Measurements from ENCODE around the gene CCND3.

Gene CCND3

DNA sequence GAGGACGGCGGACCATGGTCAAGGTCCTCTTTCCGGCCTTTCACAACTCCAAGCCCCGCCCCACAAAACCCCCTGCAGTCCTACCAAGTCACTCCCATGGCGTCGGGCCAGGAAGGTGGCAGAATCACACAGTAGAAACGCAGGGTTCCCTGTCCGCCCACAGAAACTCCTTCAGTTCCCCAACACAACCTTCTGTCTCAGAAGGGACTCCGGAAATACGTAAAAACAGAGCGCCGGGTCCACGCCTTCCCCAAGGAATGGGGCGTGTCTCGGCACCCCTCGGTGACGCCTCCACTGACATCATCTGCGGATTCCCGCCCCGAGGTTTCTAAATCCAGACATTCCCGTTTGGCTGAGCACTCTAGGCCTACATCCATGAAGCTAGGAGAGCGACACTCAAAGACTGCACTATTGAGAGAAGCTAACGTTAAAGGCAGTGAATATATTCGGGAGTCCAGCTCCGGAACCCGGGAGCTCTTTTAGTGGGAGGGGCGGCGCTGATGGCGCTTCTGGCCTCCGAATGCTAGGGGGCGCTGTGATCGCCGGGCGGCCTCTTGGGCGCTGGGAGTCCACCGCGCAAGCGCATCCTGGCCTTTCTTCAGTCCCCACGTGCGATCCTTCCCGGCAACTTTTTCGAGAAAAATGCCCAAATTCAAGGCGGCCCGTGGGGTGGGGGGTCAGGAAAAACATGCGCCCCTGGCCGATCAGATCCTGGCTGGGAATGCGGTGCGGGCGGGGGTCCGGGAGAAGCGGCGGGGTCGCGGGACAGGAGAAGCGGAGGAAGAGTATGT, 20.5 kb downstream of the CCND3 start, which contains the start of the genes BYSL and MED20:
BYSL (plus strand) TSS at position 579 of the 791 bp plus-strand sequence; CDS start at position 643, 64 bp downstream.
MED20 (minus strand) TSS at position 219 of the 791 bp plus-strand sequence; CDS start at position 98, 121 bp downstream.
- DNase-seq = peak; percentile 85

DNA sequence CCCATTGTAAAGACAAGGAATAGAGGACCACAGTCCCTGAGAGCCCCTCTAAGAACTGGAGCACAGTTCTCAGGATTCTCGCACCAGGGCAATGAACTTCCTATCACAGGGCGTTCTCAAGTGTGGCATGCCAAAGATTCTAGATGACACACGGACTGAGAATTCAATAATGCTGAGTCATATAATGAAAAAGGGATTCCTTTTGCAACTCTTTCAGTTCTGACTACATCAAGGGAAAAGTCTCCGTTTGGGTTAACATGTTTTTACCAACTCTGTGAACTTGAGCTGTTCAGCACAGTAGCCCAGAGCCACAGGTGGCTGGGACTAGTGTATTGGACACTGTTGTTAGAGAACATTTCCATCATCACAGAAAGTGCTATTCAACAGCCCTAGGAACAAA, 24.1 kb downstream of the CCND3 start:
- no peak for DNase-seq

DNA sequence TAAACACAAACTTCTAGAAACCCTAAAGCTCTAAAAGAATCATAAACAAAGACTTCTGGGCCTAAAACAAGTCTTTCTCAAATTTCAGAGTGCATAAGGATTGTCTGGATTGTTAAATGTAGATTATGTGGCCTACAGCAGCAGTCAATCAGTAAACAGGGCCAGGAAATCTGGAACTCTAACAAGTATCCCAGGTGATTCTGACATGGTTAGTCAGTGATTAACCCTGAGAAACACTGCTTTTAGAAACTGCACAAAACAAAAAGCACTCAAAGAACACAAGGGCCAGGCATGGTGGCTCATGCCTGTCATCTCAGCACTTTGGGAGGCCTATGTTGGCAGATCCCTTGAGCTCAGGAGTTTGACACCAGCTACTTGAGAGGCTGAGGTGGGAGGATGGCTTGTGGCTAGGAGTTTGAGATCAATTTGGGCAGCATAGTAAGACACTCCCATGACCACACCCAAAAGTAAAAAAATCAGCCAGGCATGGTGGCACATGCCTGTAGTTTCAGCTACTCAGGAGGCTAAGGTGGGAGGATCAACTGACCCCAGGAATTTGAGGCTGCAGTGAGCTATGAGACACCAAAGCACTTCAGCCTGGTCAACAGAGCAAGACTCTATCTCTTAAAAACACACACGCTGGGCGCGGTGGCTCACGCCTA, 26.6 kb downstream of the CCND3 start:
- no peak for DNase-seq

DNA sequence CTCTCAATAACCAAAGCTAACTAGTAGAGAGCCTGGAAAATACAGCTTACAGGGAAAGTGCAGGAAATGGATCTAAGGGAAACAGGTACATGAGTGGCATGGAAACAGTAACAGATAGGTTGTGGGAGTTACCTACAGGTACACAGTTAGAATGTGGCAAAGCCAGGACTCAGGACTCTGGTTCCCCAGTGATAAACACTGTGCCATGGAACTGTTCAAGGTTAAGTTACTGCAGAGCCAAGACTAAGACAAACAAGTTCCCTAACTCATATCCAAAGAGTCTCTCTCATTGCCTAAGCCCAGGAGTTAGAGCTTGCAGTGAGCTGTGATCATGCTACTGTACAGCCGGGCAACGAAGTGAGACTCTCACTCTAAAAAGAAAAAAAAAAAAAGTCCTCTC, 27.3 kb downstream of the CCND3 start:
- no peak for DNase-seq

DNA sequence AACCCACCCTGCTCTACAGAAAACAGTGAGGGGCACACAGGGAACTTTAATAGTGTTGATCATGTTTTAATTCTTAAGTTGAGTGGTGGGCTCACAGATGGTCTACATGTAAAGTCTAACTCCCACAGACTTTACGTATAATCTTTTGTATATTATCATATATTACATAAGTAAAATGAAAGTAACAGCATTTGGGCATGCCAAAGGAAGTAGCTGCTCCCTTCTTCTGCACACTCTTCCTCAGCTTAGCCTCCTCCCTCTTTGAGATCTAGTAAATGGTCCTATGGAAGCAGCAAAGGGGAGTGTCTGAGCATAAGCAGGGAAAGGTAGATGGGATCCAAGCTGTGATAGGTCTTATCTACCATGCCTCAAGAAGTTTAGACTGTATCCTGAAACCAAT, 31.9 kb downstream of the CCND3 start:
- no peak for DNase-seq

DNA sequence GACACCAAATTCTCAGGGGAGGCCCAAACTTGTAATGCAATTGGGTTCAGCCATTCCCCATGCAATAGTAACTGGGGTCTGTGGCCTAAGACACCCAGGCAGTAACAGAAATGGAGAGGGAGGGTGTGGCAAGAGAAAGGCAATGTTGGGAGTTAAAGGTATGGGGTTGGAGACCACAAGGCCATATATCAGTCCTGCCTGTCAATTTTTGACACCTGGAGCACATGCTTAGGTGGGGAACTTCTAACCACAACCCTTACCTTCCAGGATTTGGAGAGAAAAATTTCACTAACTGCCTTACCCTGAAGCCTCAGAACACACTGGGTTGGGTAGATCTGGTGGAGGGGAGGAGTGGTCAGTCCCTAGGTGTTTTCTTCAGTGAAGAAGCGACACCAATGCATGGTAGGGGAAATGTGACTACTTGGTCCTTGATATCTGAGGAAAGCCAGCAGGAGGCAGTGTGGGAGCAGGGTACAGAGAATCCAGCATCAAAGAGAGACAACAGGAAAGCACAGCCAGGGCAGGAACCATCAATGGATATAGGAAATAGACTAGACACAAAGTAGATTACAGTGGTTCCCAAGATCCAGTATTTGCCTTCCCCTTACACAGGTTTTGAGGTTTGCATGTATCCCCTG, 39.6 kb downstream of the CCND3 start:
- DNase-seq = peak; percentile 3

DNA sequence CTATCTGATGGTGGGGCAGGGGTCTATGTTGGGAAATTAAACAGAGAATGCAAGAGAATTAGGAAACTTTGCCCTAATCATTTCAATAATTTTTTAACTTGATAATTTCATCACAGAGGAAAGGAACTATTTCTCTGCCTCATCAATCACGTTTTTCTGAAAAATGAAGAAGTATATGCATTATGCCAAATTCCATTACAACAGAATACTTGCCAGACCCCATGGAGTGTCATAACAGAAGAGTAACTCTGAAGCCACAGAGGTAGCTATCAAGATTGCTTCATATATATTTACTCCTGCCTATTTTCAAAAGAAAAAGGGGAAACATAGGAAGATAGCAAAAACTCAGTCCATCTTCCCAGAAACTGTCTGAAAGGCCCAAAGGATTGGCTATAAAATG, 40.7 kb downstream of the CCND3 start:
- no peak for DNase-seq

DNA sequence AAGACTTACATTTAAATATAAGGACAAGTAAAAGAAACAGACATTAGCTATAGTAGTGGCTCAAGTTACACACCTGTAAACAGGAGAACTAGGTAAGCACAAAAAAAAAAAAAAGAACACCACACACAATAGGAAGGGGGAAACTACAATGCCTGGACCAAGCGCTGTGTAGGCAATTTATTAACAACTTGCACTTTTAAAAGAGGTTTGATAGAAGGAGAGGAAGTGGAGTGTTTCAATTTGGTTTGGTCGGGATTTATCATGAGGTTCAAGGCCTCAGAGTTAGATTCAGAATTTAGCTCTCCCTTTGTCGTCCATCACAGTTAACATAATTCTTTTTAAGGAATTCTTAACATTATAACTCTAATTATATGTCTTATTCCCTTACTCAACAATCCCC, 45.3 kb downstream of the CCND3 start:
- no peak for DNase-seq

DNA sequence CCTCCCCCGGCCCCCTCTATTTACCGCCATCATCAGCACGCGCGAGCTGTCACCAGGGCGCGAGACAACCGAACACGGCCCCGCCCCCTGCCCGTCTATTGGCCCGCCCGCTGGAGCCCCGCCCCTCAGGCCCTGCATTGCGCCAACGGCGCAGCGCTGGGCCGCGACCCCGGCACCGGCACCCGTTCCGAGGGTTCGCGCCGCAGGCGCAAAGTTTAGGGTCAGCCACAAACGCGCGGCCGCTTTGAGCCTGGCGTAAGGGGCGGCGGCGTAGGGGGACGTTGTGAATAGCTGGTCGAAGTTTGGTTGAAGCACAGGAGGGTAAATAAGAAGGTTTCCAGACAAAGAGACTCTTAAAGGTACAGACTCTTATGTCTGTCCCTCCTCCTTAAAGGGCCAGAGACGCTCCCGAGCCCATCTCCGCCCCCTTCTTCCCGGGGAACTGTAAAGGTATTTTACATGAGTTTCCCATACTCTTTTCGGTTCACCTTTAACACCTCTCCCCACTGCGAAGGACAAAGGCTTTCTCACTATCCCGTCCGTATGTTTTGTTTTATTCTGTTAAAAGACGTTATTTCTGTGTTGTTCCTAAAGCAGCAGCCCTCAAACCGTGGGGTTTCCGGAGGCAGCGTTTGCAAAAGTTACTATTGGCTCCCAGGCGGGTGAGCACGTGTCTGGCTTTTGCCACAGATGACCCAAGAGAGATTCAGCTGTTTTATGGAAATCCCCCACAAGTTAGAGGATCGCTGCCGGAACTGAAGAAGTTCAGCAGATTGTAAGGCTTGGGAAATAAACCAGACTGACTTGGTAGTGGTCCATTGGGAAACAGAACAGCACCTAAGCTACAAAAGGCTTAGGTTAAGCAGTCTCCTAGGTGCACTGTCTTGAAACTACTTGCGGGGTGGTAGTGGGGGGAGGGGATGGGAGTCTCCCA, 46.0 kb downstream of the CCND3 start, which contains the start of gene USP49:
USP49 (minus strand) TSS at position 76 of the 934 bp plus-strand sequence. CDS start 88,392 bp downstream, outside the sequence.
- DNase-seq = peak; percentile 94

DNA sequence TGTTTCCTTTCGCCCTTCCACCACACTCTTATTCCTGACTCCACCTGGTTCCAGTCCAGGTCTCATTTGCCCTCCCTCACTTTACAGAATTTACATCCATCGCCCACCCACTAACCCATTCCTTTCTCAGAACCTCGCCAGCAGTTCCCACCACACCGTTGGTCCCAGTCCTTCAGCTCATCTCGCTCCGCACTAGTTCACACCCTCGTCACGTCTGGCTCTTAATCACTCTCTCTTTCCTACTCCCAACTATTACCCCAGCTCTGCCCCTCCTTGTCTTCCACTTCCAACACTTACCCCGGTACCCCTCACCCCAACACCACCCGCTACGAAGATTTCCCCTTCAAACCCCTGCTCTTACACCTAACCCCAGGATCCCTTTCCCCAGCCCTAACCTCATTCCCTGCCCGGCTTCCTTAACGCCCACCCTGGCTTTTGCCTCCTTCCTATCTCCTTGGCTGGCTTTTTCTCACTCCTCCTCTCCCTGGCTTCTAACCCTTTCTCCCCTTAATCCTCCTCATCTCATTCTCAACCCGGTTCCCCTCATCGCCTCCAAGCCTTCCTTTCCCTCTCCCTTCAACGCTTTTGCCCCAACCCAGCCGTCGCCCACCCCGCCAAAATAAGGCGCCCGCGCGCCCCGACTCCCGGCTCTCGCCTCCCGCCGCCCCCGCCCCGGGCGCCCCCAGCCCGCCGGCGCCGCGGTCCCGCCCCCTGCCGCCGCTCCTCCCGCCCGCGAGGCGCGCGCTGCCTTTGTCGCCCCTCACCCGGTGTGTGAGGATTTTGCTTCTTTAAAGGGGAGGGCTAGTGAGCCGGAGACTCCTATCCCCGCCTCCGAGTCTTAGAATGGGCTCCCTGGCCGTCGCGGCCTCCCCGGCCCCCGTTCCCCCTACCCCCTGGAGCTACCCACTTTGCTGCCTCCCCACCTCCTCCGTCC, 47.0 kb downstream of the CCND3 start:
- no peak for DNase-seq

DNA sequence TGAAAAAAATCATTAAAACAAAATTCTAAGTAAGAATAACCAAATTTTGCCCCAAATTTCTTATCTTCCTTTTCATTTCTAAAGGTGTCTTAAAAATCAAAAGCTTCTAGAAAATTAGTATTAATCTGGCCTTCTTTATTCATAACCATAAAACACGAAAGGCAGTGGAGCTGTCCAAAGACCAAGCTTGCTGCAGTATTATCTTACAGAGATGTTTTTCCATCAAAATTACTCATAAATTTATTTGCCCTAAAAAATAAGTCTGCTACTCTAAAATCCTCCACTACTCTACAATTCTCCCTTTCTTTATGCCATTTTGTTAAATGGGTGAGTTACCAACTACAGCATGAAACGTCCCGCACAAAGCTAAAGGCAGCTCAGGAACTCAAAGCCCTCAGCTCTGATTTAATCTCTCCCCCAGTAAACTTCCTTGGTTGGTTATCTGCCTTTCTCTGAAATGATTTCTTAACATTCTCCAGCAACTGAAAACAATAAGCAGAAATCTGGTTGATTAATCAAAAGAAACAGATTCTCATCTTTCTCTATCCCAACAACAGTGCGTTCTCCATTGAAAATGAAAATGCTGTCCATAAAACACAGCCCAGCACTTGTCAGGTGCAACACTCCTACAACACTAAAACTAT, 48.6 kb downstream of the CCND3 start:
- no peak for DNase-seq

DNA sequence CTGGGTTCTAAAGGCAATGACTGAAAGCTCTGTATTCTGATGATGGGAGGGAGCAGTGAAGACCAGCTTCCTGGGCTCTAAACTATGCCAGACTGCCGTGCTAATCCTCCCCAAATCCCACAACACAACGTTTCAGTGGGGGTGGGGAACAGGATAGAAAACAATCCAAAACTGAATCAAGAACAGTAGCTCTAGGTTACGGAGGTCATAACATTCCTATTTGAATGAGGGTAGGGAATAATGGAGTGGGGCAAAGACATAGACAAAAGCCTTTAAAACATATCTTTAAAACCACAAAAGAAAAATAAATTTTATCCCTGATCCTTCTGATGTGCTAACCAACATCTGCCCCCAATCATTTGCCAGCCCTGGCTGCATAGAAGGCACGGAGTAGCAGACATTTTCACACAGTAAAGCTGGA, 54.3 kb downstream of the CCND3 start:
- no peak for DNase-seq

DNA sequence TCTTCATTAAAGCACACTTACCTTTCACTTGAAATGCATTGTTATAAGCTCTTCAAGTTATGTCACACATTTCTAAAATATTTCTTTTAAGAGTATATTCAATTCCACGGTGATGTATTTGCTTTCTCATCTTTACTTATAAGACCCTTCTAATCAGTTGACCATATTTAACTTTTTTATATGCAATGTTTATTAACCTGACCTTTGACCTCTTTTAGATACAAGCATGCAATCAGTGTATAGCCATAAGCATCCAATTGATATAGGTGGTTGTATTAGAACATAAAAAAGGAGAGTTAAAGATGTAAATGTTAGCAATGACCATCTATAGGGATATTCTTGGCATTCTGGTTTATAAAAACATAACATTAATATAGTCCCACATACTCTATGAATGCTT, 55.7 kb downstream of the CCND3 start:
- no peak for DNase-seq

DNA sequence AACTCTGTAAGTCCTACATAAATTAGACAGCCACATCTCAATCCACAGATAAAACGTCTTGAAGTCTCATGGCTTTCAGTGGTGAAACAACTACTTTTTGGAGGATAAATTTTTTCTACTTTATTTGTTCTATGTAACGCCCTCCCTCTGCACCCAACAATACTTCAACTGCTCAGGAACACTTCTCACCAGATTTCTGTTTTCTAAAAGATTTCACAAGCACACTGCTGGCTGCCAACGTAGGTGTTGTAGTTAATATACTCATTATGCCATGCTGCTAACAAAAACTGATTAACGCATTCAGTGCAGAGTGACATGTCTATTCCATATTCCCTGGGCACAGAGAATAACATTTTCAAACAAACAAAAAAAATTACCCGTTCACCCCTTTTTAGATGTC, 56.7 kb downstream of the CCND3 start:
- DNase-seq = no peak
